ENCODE measurements around the gene PTPN9. TPM values are rescaled to one million over a fixed set of nuclear protein-coding genes. Genes with fewer than 3 reads are reported as not detected.

Gene PTPN9
- polyA plus RNA-seq, 1 donor (not counting 4 experiments of a cell fraction or from before 2014, with no cell fraction given), result 34.7 TPM

DNA sequence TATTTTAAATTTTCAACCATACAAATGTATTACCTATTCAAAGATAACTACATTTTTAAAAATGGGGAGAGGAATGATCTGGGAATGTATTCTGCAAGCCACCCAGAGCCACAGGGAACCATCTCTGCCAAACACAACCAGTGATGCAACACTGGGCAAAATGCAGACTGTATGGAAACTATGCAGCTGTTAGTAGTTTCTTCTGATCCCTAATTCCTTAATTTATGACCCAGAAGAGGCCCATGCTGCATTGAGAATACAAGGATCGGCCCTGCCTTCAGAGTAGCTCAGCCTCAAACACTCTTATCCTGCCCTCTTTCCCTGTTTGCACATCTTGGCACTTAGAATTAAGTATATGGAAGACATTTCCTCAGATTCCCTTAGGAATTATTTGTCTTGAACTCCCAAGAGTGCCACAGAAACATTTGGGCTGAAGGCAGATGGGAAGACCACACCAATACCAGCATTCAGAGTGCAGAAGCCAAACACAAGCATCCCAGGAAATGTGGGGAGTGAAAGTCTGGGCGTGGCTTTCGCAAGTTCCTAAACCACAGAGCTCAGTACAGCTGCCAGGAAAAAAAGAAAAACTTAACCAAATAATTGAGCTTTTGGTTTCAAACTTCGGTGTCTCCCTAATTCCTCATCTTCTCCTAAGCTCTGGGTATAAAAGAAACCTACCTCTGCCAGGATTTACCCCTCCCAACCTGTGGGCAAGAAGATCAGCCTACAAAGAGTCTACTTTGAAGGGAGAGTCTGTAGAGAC, 41.1 kb upstream of the PTPN9 start:
- Histone ChIP-seq H3K36me3 (ENCODE audit: control insufficient read depth in 2 of 2, extremely low read depth in 1 of 2, insufficient read depth in 2 of 2, low read length in 2 of 2) (peaks cover 19 to 24% of the 10 kb centered on the region in 2 experiments), H3K9me1 (ENCODE audit: control insufficient read depth, extremely low read depth, insufficient read depth, low read length) (no peaks in the 10 kb centered on the region), H3K27me3 (ENCODE audit: control insufficient read depth, extremely low read depth, insufficient read depth, low read length) (no peaks in the 10 kb centered on the region), H3K27ac (ENCODE audit: control insufficient read depth, insufficient read depth, low read length) (peak overlapping the region; percentile 72), H2AFZ (ENCODE audit: control insufficient read depth, low read length) (peak overlapping the region; percentile 17), H3K9ac (ENCODE audit: control insufficient read depth, extremely low read depth, insufficient read depth, low read length) (peak overlapping the region; percentile 55), H3K4me3 (ENCODE audit: control insufficient read depth in 2 of 3, extremely low read depth in 1 of 3, insufficient read depth in 2 of 3, low read depth in 1 of 3, low read length in 3 of 3) (peak overlapping the region in 2 of 3 experiments; percentile 14 to 35), H3K4me2 (ENCODE audit: control insufficient read depth, extremely low read depth, insufficient read depth, low read depth, low read length) (peak overlapping the region; percentile 73), H3K4me1 (ENCODE audit: control insufficient read depth, extremely low read depth, insufficient read depth, low read length) (peaks cover 21% of the 10 kb centered on the region), H3K9me3 (ENCODE audit: control insufficient read depth, low read depth, low read length) (no peaks in the 10 kb centered on the region), H4K20me1 (ENCODE audit: control insufficient read depth, extremely low read depth, insufficient read depth, low read length) (no peaks in the 10 kb centered on the region), H3K79me2 (ENCODE audit: control insufficient read depth, insufficient read depth, low read length) (no peaks in the 10 kb centered on the region)
- peak; percentile 29 for FAIRE-seq
- no peak for TF ChIP-seq EZH2 (IDR thresholded peaks at IDR 0.05; ENCODE audit: low read length)
- TF ChIP-seq, protein P1, sequence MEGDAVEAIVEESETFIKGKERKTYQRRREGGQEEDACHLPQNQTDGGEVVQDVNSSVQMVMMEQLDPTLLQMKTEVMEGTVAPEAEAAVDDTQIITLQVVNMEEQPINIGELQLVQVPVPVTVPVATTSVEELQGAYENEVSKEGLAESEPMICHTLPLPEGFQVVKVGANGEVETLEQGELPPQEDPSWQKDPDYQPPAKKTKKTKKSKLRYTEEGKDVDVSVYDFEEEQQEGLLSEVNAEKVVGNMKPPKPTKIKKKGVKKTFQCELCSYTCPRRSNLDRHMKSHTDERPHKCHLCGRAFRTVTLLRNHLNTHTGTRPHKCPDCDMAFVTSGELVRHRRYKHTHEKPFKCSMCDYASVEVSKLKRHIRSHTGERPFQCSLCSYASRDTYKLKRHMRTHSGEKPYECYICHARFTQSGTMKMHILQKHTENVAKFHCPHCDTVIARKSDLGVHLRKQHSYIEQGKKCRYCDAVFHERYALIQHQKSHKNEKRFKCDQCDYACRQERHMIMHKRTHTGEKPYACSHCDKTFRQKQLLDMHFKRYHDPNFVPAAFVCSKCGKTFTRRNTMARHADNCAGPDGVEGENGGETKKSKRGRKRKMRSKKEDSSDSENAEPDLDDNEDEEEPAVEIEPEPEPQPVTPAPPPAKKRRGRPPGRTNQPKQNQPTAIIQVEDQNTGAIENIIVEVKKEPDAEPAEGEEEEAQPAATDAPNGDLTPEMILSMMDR (optimal IDR thresholded peaks at IDR 0.05 in 1 of 3, IDR thresholded peaks at IDR 0.05 in 1 of 3, conservative IDR thresholded peaks at IDR 0.05 in 1 of 3; ENCODE audit: extremely low read depth in 1 of 3, insufficient read depth in 2 of 3, low read length in 3 of 3), result no peak
- no peak for DNase-seq (ENCODE audit: low read depth, low spot score)
- dilution Hi-C loops (cut with MboI; ENCODE audit: extremely low pct_ligation_motif_present, low sequenced_read_pairs), result no loop called here

DNA sequence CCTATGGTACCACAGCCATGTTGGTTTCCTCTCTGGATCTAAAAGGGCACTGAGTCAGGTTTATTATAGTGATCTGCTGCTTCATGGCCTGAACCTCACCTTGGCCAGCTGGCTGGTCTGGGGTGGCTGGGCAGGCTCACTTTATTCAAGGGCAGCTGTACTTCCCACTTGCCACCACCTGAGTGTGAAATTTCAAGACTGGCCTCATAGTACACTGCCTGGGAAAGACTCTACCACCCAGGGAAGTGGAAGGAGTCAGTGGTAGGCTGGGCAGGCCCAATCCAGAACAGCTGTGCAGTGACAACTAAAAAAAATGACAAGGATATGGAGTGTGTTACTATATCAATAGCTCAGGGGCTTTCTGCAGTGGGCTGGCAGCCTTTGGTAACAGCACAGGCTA, 37.7 kb upstream of the PTPN9 start:
- Histone ChIP-seq H3K79me2 (ENCODE audit: control insufficient read depth, insufficient read depth, low read length) (no peaks in the 10 kb centered on the region), H3K4me1 (ENCODE audit: control insufficient read depth, extremely low read depth, insufficient read depth, low read length) (peaks cover 18% of the 10 kb centered on the region), H2AFZ (ENCODE audit: control insufficient read depth, low read length) (no peak overlapping the region), H3K27me3 (ENCODE audit: control insufficient read depth, extremely low read depth, insufficient read depth, low read length) (no peaks in the 10 kb centered on the region), H3K9me1 (ENCODE audit: control insufficient read depth, extremely low read depth, insufficient read depth, low read length) (no peaks in the 10 kb centered on the region), H3K4me3 (ENCODE audit: control insufficient read depth in 2 of 3, extremely low read depth in 1 of 3, insufficient read depth in 2 of 3, low read depth in 1 of 3, low read length in 3 of 3) (no peak overlapping the region), H3K9me3 (ENCODE audit: control insufficient read depth, low read depth, low read length) (no peaks in the 10 kb centered on the region), H3K9ac (ENCODE audit: control insufficient read depth, extremely low read depth, insufficient read depth, low read length) (no peak overlapping the region), H3K36me3 (ENCODE audit: control insufficient read depth in 2 of 2, extremely low read depth in 1 of 2, insufficient read depth in 2 of 2, low read length in 2 of 2) (peaks cover 28% of the 10 kb centered on the region in 2 experiments), H4K20me1 (ENCODE audit: control insufficient read depth, extremely low read depth, insufficient read depth, low read length) (no peaks in the 10 kb centered on the region), H3K27ac (ENCODE audit: control insufficient read depth, insufficient read depth, low read length) (no peak overlapping the region), H3K4me2 (ENCODE audit: control insufficient read depth, extremely low read depth, insufficient read depth, low read depth, low read length) (no peak overlapping the region)
- DNase-seq (ENCODE audit: low read depth, low spot score) (no peak), FAIRE-seq (no peak)
- dilution Hi-C loops (cut with MboI; ENCODE audit: extremely low pct_ligation_motif_present, low sequenced_read_pairs), result no loop called here
- TF ChIP-seq, protein P1 (optimal IDR thresholded peaks at IDR 0.05 in 1 of 3, IDR thresholded peaks at IDR 0.05 in 1 of 3, conservative IDR thresholded peaks at IDR 0.05 in 1 of 3; ENCODE audit: extremely low read depth in 1 of 3, insufficient read depth in 2 of 3, low read length in 3 of 3), result no peak
- no peak for TF ChIP-seq EZH2 (IDR thresholded peaks at IDR 0.05; ENCODE audit: low read length)

All from keratinocyte (primary cell).